ENCODE data around the gene SKI. TPM values are rescaled to one million over a fixed set of nuclear protein-coding genes. Genes with fewer than 3 reads are reported as not detected.

Gene SKI
- total RNA-seq, 1 experiment from 2014 or later, result 28.3 TPM

DNA sequence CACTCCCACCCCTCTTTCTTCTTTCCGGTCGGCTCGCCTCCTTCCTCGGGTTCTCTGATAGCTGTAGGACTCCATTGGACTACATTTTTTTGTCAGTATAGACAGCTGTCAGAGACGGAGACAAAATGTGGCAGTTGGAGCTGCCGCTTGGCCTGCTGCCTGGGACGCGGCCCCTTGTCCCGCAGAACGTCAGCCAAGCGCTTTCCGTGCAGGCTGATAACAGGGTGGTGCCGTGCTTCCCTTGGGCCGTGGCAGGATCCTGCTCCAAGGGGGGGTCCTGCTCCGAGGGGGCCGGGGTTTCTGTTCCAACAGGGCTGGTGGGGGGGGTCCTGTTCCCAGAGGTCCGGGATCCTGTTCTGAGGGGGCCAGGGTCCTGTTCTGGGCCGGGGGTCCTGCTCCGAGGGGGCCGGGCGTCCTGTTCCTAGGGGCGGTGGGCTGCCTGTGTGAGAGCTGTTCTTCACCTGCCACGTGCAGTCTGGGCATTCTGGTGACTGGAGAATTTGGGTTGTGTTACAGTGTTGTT, 4.9 kb downstream of the SKI start:
- Histone ChIP-seq H3K27me3 (ENCODE audit: low read length) (no peaks in the 10 kb centered on the region), H3K36me3 (ENCODE audit: low read depth, low read length) (no peaks in the 10 kb centered on the region), H2AFZ (ENCODE audit: low read length) (no peak overlapping the region), H3K4me2 (ENCODE audit: low read length) (peak overlapping the region; percentile 96), H3K9me2 (replicated peaks; ENCODE audit: low read length) (no peaks in the 10 kb centered on the region), H3K79me2 (ENCODE audit: low read length) (peaks cover 94% of the 10 kb centered on the region), H3K9me3 (ENCODE audit: low read length) (no peaks in the 10 kb centered on the region), H3K9ac (ENCODE audit: low read length) (no peak overlapping the region), H4K20me1 (ENCODE audit: low read length) (peaks cover 89% of the 10 kb centered on the region), H3K4me1 (ENCODE audit: insufficient read depth, low read length) (peaks cover 32% of the 10 kb centered on the region), H3K27ac (ENCODE audit: low read length) (no peak overlapping the region), H3K4me3 (ENCODE audit: low read length) (peak overlapping the region; percentile 80; the same call in 1 of the 2 replicates), H3F3A (ENCODE audit: low read length, unreplicated experiment) (no peaks in the 10 kb centered on the region)
- ChIA-PET POLR2A (ENCODE audit: unreplicated experiment) (no interaction called here), CTCF (no interaction called here)
- TF ChIP-seq EZH2phosphoT487 (IDR thresholded peaks at IDR 0.05; ENCODE audit: borderline replicate concordance, low read length) (no peak), EZH2 (IDR thresholded peaks at IDR 0.05; ENCODE audit: low read length, unreplicated experiment) (no peak), CTCF (conservative IDR thresholded peaks at IDR 0.05; ENCODE audit: low read depth, low read length) (no peak)
- intact Hi-C loops (cut with micrococcal nuclease), result loop anchor here (5.0 kb wide), 1 partner anchor 36 kb away; no protein-coding TSS in a partner anchor
- ATAC-seq, result no peak
- no peak for DNase-seq
- BruUV-seq (replicated peaks), result no TSS peak

- no TSS peak for BruUV-seq (replicated peaks)
- peaks cover 94% of the 10 kb centered on the region for H4K20me1 ChIP-seq (ENCODE audit: low read length)
- no peaks in the 10 kb centered on the region for H3K9me2 ChIP-seq (replicated peaks; ENCODE audit: low read length)
- H3K4me3 ChIP-seq (ENCODE audit: low read length), result no peak overlapping the region
- H3K36me3 ChIP-seq (ENCODE audit: low read depth, low read length), result no peaks in the 10 kb centered on the region
- H3K79me2 ChIP-seq (ENCODE audit: low read length), result peaks cover 99% of the 10 kb centered on the region
- H3K4me2 ChIP-seq (ENCODE audit: low read length), result peak overlapping the region; percentile 96
- H3F3A ChIP-seq (ENCODE audit: low read length, unreplicated experiment), result no peaks in the 10 kb centered on the region
- H3K4me1 ChIP-seq (ENCODE audit: insufficient read depth, low read length), result peaks cover 32% of the 10 kb centered on the region
- ChIA-PET CTCF (no interaction called here), POLR2A (ENCODE audit: unreplicated experiment) (no interaction called here)
- no peak overlapping the region for H2AFZ ChIP-seq (ENCODE audit: low read length)
- DNase-seq, result no peak
- intact Hi-C loops (cut with micrococcal nuclease), result loop anchor here (5.0 kb wide), 1 partner anchor 36 kb away; no protein-coding TSS in a partner anchor
- H3K9me3 ChIP-seq (ENCODE audit: low read length), result no peaks in the 10 kb centered on the region
- H3K9ac ChIP-seq (ENCODE audit: low read length), result no peak overlapping the region
- no peaks in the 10 kb centered on the region for H3K27me3 ChIP-seq (ENCODE audit: low read length)
- ATAC-seq, result no peak
- H3K27ac ChIP-seq (ENCODE audit: low read length), result no peak overlapping the region
- TF ChIP-seq CTCF (conservative IDR thresholded peaks at IDR 0.05; ENCODE audit: low read depth, low read length), result no peak
- no peak for TF ChIP-seq EZH2 (IDR thresholded peaks at IDR 0.05; ENCODE audit: low read length, unreplicated experiment)
- TF ChIP-seq EZH2phosphoT487 (IDR thresholded peaks at IDR 0.05; ENCODE audit: borderline replicate concordance, low read length), result no peak
Observed at GRCh38 chr1:2233468-2233867, 5.3 kb downstream of the SKI start.

- TF ChIP-seq EZH2 (IDR thresholded peaks at IDR 0.05; ENCODE audit: low read length, unreplicated experiment) (no peak), EZH2phosphoT487 (IDR thresholded peaks at IDR 0.05; ENCODE audit: borderline replicate concordance, low read length) (no peak), CTCF (conservative IDR thresholded peaks at IDR 0.05; ENCODE audit: low read depth, low read length) (no peak)
- intact Hi-C loops (cut with micrococcal nuclease), result loop anchor here (5.0 kb wide), 1 partner anchor 37 kb away; no protein-coding TSS in a partner anchor
- ATAC-seq, result no peak
- no peak overlapping the region for H3K4me2 ChIP-seq (ENCODE audit: low read length)
- no peak overlapping the region for H2AFZ ChIP-seq (ENCODE audit: low read length)
- H4K20me1 ChIP-seq (ENCODE audit: low read length), result peaks cover 97% of the 10 kb centered on the region
- no peaks in the 10 kb centered on the region for H3K9me3 ChIP-seq (ENCODE audit: low read length)
- H3K9me2 ChIP-seq (replicated peaks; ENCODE audit: low read length), result no peaks in the 10 kb centered on the region
- H3K9ac ChIP-seq (ENCODE audit: low read length), result no peak overlapping the region
- ChIA-PET POLR2A (ENCODE audit: unreplicated experiment) (no interaction called here), CTCF (interaction anchor here (0.6 to 0.7 kb wide), 2 partner anchors 42 to 147 kb away, joined by 3 read pairs; no protein-coding TSS in a partner anchor)
- H3K79me2 ChIP-seq (ENCODE audit: low read length), result peaks cover 100% of the 10 kb centered on the region
- peaks cover 32% of the 10 kb centered on the region for H3K4me1 ChIP-seq (ENCODE audit: insufficient read depth, low read length)
- no peaks in the 10 kb centered on the region for H3F3A ChIP-seq (ENCODE audit: low read length, unreplicated experiment)
- no peaks in the 10 kb centered on the region for H3K27me3 ChIP-seq (ENCODE audit: low read length)
- H3K4me3 ChIP-seq (ENCODE audit: low read length), result no peak overlapping the region
- BruUV-seq (replicated peaks), result no TSS peak
- DNase-seq, result peak; percentile 32
- no peaks in the 10 kb centered on the region for H3K36me3 ChIP-seq (ENCODE audit: low read depth, low read length)
- no peak overlapping the region for H3K27ac ChIP-seq (ENCODE audit: low read length)
Observed at GRCh38 chr1:2233997-2234761, 6.1 kb downstream of the SKI start.
